Measurements from ENCODE around the gene LAMB4. TPM values are rescaled to one million over a fixed set of nuclear protein-coding genes. Genes with fewer than 3 reads are reported as not detected.

LAMB4 gene
- total RNA-seq, 2 experiments from 2014 or later, result not detected

GRCh38 chr7:108072739-108073138 is 57.4 kb downstream of the LAMB4 start:
- TF ChIP-seq EZH2phosphoT487 (IDR thresholded peaks at IDR 0.05; ENCODE audit: borderline replicate concordance, low read depth, low read length) (no peak), CTCF (conservative IDR thresholded peaks at IDR 0.05; ENCODE audit: low read length) (no peak)
- no TSS peak for BruUV-seq (replicated peaks)

GRCh38 chr7:108072116-108072515 is 58.0 kb downstream of the LAMB4 start:
- no TSS peak for BruUV-seq (replicated peaks)
- Histone ChIP-seq H3K9me2 (ENCODE audit: insufficient read depth, low read length) (no peaks in the 10 kb centered on the region), H3K27ac (ENCODE audit: low read depth, low read length, poor library complexity, severe bottlenecking) (no peak overlapping the region), H3K79me2 (ENCODE audit: insufficient read depth, low read depth, low read length) (no peaks in the 10 kb centered on the region), H3K4me3 (ENCODE audit: low read depth, low read length, poor library complexity, severe bottlenecking) (no peak overlapping the region), H2AFZ (ENCODE audit: low read length) (no peak overlapping the region), H4K20me1 (ENCODE audit: insufficient read depth, low read length) (no peaks in the 10 kb centered on the region), H3K4me1 (ENCODE audit: insufficient read depth, low read length, poor library complexity, severe bottlenecking) (no peaks in the 10 kb centered on the region), H3K4me2 (ENCODE audit: low read length) (no peak overlapping the region), H3K36me3 (ENCODE audit: insufficient read depth, low read length) (no peaks in the 10 kb centered on the region), H3K9me3 (ENCODE audit: low read length) (no peaks in the 10 kb centered on the region)
- TF ChIP-seq EZH2phosphoT487 (IDR thresholded peaks at IDR 0.05; ENCODE audit: borderline replicate concordance, low read depth, low read length), result no peak
- TF ChIP-seq CTCF (conservative IDR thresholded peaks at IDR 0.05; ENCODE audit: low read length), result no peak
- intact Hi-C loops (cut with micrococcal nuclease; ENCODE audit: unreplicated experiment), result no loop called here
- DNase-seq (ENCODE audit: low spot score), result no peak
- CTCF ChIA-PET (ENCODE audit: unreplicated experiment), result no interaction called here
- POLR2A ChIA-PET, result no interaction called here

More at GRCh38 chr7:108072739-108073138, 57.4 kb downstream of the LAMB4 start:
- H3K79me2 ChIP-seq (ENCODE audit: insufficient read depth, low read depth, low read length), result no peaks in the 10 kb centered on the region
- H2AFZ ChIP-seq (ENCODE audit: low read length), result no peak overlapping the region
- no peaks in the 10 kb centered on the region for H3K9me2 ChIP-seq (ENCODE audit: insufficient read depth, low read length)
- H3K4me3 ChIP-seq (ENCODE audit: low read depth, low read length, poor library complexity, severe bottlenecking), result no peak overlapping the region
- POLR2A ChIA-PET, result no interaction called here
- CTCF ChIA-PET (ENCODE audit: unreplicated experiment), result no interaction called here
- no peak overlapping the region for H3K4me2 ChIP-seq (ENCODE audit: low read length)
- H3K36me3 ChIP-seq (ENCODE audit: insufficient read depth, low read length), result no peaks in the 10 kb centered on the region
- intact Hi-C loops (cut with micrococcal nuclease; ENCODE audit: unreplicated experiment), result no loop called here
- no peaks in the 10 kb centered on the region for H4K20me1 ChIP-seq (ENCODE audit: insufficient read depth, low read length)
- peaks cover 4% of the 10 kb centered on the region for H3K4me1 ChIP-seq (ENCODE audit: insufficient read depth, low read length, poor library complexity, severe bottlenecking)
- H3K9me3 ChIP-seq (ENCODE audit: low read length), result no peaks in the 10 kb centered on the region
- no peak for DNase-seq (ENCODE audit: low spot score)
- H3K27ac ChIP-seq (ENCODE audit: low read depth, low read length, poor library complexity, severe bottlenecking), result no peak overlapping the region

GRCh38 chr7:108071551-108071950 is 58.6 kb downstream of the LAMB4 start:
- H3K4me1 ChIP-seq (ENCODE audit: insufficient read depth, low read length, poor library complexity, severe bottlenecking), result no peaks in the 10 kb centered on the region
- H3K9me2 ChIP-seq (ENCODE audit: insufficient read depth, low read length), result no peaks in the 10 kb centered on the region
- no peak overlapping the region for H3K4me3 ChIP-seq (ENCODE audit: low read depth, low read length, poor library complexity, severe bottlenecking)
- intact Hi-C loops (cut with micrococcal nuclease; ENCODE audit: unreplicated experiment), result no loop called here
- no peak for TF ChIP-seq CTCF (conservative IDR thresholded peaks at IDR 0.05; ENCODE audit: low read length)
- TF ChIP-seq EZH2phosphoT487 (IDR thresholded peaks at IDR 0.05; ENCODE audit: borderline replicate concordance, low read depth, low read length), result no peak
- DNase-seq (ENCODE audit: low spot score), result no peak
- no peaks in the 10 kb centered on the region for H3K36me3 ChIP-seq (ENCODE audit: insufficient read depth, low read length)
- H3K79me2 ChIP-seq (ENCODE audit: insufficient read depth, low read depth, low read length), result no peaks in the 10 kb centered on the region
- CTCF ChIA-PET (ENCODE audit: unreplicated experiment), result no interaction called here
- no peak overlapping the region for H3K4me2 ChIP-seq (ENCODE audit: low read length)
- H3K27ac ChIP-seq (ENCODE audit: low read depth, low read length, poor library complexity, severe bottlenecking), result no peak overlapping the region
- POLR2A ChIA-PET, result interaction anchor here (0.7 kb wide), 1 partner anchor 133 kb away, joined by 3 read pairs; no protein-coding TSS in a partner anchor
- BruUV-seq (replicated peaks), result no TSS peak
- no peak overlapping the region for H2AFZ ChIP-seq (ENCODE audit: low read length)
- H3K9me3 ChIP-seq (ENCODE audit: low read length), result no peaks in the 10 kb centered on the region
- no peaks in the 10 kb centered on the region for H4K20me1 ChIP-seq (ENCODE audit: insufficient read depth, low read length)

Measured in OCI-LY7 (cell line).